K562 (cell line): ENCODE results near the gene UQCRFS1.

Experiments
- EGR1 ChIP-seq: fragments of 450-650 bp; conservative IDR thresholded peaks from 2 replicates; pipeline ENCODE4 v1.6.1; 2017; ENCODE audit warnings: mild to moderate bottlenecking
- TF ChIP-seq, protein P1 (sequence below): sonication (generic); formaldehyde crosslinking; IDR thresholded peaks from 2 replicates; pipeline ENCODE4 v1.9.0; 2022; ENCODE audit warnings: mild to moderate bottlenecking, missing genetic modification reagents

DNA sequence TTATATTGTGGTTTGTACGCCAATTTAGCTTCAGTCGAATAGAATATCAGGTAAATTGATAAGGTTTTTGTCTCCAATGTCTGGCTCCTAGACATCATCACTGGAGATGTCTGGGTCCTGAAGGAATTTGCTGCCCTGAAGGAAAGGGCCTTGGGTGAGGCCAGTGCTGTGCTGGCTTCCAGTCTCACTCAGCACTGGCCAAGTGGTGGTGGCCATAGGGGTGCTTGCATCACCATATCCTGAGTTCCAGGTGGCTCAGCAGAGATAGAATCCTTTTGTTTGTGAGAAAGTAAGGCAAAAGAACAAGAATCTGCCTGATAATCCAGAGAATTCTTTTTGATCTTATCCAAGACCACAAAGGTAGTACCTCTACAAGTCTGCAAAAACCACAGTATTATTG is 39.1 kb downstream of the UQCRFS1 start:
- no peak for TF ChIP-seq EGR1
- TF ChIP-seq, protein P1, sequence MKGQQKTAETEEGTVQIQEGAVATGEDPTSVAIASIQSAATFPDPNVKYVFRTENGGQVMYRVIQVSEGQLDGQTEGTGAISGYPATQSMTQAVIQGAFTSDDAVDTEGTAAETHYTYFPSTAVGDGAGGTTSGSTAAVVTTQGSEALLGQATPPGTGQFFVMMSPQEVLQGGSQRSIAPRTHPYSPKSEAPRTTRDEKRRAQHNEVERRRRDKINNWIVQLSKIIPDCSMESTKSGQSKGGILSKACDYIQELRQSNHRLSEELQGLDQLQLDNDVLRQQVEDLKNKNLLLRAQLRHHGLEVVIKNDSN: no peak
